ENCODE data around the gene SCAF4. TPM values are rescaled to one million over a fixed set of nuclear protein-coding genes. Genes with fewer than 3 reads are reported as not detected.

The SCAF4 gene
- total RNA-seq, 1 donor from 2014 or later = 5.5 TPM

DNA sequence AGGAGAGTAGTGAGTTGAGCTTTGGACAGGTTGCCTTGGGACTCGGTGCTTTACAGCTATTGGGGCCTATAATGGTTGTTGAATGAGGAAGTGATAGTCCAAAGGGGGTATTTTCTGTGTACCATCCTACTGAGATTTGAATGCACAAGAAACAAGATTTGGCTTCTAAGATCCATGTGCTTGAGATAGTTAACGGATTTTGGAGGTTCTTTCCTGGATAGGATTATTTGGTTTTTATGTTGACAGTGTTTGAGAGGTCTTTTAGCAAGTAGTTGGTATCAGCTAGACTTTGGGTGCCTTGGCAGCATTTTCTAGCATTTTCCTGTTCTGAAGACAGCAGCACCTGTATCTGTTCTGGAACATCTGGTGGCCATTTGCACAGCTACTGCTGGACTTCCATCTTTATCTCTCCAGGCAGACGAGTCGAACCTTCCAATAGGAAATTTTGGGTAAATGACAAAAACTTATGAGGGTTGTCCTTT, 3.6 kb upstream of the SCAF4 start:
- DNase-seq = no peak

DNA sequence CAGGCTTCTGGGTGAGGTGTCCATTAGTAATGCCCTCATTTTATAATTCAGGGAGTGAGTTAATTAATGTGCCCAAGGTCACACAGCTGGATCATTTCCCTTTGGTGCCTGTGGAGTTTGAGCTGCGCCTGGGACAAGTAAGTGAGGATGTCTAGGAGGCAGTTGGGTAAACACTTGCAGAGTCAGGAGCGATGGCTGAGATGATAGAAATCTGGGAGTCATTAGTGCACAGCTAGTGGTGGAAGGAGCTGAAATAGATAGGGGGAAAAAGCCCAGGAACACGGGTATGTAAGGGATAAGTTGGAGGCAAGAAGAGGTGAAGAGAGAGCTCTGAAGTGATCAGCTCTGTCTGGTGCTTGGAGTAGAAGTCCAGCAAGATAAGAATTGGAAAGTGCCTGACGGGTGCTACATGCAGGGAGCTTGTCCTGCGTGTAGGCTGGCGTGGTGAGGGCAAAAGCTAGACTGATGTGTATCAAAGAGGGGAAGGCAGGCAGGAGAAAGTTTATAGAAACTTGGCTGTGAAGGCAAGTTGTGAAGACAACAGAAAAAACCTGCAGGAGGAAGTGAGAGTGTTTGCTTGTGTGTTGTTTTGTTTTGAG, 1.7 kb upstream of the SCAF4 start:
- DNase-seq = no peak

DNA sequence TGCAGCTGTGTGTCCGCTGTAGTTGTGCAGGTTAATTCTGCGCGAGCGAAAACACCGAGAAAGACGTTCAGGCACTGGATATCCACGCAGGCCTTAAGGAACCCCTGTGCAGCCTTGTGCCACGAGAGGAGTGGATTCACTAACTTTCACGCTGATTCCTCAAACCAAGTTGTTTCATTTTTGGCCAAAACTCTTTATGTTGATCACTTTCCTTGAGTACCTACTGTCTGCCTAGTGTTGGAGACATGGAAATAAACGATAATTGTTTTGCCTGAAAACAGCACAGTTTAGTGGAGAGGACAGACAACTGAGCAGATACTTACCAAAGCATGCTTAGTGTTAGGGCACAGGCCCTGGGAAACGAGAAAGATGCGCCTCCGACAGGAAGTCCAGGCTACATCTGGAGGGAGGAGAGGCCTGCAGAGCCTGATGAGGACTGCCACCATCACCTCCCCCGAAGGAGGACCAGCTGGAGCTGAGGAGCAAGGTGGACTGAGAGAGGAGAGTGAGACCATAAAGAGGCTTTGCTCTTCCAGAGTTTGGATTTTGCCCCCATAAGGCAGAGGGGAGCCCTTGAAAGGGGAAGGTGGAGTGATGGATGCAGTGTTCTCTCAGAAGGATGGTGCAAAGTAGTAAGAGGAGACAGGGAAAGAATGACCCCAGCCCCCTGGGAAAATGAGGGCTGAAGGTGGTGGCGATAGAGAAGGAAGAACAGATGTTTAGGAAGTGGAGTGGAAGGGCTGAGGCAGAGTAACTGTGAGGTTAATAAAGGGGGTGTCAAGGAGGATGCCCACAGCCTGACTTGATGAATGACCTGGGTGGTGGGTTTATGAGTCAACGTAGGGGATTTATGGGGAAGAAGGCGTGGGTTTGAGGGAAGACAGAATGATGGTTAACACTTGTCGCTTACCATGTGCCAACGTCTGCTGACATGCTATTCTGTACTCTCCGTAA, 956 bp upstream of the SCAF4 start:
- no peak for DNase-seq

DNA sequence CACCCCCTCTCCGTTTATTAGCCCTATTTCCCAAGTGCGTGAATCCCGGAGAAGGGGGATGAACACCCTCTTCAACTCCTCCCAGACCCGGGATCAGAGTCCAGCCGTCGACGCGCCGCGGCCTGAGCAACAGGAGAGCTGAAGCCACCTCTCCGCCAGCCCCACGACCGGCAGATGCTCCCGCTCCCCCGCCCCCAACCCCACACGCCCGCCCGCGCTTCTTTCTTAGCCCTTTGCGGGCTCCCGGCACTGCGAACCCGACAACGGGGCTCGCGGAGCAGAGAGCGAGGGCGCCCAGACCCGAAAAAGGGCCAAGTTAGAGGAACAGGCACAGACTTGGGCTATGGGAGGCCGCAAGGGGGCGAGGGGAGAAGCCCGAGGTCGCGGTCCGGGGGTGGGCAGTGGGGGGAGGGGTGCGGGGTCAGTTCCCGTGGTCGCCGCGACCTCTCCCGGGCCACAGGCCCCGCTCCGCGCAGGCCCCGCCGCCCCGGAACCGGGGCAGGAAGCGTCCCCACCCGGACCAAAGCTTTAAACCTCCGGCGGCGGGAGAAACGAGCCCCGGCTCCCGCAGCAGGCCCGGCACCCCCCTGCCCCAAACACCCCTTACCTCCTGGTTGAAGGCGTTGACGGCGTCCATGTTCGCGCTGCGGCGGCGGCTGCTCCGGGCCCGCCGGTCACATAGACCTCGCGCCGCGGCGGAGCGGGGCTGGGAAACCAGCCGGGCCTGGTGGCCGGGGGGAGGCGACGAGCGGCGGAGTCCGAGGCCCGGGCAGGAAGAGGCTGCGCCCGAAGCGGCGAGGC, 662 bp downstream of the SCAF4 start:
- DNase-seq = no peak

DNA sequence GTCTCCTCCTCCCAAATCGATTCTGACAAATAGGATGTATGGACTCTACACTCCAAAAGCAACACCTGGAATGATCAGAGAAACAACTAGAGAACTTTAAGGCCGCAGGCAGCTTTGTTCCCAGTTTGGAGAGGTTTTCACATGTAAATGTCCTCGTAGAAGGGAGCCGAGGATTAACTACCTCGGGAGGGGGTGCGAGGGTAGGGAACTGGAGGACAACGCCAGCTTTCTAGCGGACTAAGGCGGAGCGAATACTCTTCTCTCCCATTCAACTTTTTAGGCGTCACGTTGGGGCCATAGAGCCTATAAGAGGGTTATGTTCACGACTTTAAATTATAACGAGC, 1.2 kb downstream of the SCAF4 start:
- DNase-seq = no peak

DNA sequence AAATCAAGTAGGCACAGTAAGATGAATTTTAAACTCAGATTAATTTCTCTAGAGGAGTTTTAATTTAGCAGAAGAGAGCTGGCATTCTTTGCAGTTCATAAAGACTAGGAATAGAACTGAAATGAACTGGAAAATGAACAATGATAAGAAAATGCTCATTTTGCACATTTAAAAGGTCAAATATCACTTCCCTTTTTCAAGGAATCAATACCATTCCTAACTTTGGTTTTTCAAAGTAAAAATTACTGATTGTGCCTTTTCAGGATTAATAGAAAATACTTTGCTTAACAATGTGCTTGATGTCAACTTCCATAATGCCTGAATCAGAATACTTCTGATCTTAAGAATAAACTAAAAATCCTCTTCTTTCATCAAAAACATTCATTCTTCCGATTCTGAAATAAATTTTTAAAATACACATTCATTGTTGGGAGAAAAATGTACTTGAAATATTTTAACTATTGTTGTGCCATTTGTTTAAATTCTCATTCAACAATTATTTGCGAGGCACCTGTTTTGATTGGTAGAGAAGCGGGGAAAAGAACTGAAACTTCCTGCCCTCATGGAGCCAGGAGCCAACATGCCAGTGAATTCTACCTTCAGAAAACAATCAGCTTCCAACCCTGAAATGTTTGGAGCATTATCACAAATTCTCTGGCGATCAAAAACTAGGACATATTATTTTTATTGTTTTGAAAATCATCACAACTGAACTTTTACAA, 2.1 kb downstream of the SCAF4 start:
- no peak for DNase-seq

DNA sequence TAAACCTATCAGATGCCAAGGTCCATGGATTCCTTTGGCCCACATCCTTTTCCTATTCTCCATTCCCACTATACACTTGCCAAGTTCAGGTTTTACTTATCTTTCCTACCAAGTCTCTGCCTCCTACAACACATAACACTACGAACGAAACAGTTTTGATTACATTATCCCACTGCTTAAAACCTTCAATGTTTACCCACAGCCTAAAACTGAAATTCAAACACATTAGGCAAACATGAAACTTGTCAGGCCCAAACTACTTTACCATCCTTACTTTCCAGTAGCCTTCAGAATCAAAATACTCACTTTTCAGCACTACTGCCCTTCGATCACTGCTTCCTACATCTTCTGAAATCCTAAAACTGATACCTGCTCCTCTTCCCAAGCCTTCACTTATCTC, 3.0 kb downstream of the SCAF4 start:
- DNase-seq = no peak

DNA sequence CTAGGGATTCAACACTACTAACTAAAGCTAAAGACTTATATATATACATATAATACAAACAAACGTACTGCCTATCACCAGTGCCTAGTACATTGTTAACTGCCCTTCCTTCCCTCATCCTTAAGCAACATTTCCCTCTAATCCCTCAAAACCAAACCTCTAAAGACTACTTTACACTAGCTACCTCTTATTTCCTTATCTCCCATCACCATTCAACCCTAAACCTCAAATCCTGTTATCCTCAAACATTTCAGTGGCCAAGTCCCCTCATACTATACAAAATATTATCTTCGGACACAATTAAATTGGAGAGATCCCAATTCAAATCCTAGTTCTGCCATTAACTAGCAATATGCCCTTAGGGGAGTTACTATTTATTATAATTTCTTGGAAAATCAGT, 3.7 kb downstream of the SCAF4 start:
- no peak for DNase-seq

DNA sequence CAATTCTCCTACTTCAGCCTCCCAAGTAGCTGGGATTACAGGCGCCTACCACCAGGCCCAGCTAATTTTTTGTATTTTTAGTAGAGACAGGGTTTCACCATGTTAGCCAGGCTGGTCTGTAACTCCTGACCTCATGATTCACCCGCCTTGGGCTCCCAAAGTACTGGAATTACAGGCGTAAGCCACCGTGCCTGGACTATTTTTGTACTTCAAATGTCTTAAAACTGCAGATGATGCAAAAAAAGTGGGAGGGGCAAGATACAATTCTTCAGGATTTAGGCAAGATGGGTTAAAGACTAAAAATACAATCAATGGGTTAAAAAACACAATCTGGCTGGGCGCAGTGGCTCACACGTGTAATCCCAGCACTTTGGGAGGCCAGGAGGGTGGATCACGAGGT, 4.7 kb downstream of the SCAF4 start:
- DNase-seq = no peak

DNA sequence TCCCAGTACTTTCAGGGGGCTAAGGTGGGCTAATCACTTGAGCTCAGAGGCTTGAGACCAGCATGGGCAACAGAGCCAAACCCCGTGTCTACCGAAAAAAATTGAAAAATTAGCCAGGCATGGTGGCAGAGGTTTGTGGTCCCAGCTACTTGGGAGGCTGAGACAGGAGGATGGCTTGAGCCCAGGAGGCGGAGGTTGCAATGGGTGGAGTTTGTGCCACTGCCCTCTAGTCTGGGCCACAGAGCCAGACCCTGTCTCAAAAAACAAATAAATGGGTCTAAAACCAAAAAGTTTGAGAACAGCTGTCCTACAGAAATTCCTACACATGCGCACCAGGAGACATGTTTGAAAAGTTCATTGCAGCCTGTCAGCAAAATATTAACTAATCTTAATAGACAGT, 5.5 kb downstream of the SCAF4 start:
- no peak for DNase-seq

DNA sequence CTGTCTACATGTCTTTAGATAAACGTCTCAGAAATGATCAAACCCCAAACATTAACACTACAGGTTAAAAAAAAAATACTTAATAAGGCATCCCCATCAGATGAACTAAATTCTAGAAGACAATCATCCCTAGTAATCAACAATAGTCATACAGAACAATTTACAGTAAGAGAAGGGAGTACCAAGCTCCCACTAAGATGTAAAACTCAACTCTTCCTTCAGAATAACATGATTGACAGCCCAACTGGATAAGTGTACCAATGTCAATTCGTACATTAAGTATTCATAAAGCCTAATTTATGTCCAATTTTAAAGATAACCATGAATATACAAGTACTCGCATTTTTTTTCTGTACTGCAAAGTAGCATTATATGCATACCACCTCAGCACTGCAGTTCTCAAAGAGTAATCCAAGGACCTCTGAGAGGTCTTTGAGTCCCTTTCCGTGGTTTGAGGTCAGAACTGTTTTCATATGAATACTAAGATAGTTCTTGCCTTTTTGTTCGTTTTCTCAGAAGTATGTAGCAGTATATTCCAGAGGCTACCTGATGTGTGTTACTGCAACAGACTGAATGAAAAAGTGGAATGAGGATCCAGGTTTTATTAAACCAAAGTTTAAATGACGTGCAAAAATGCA, 6.6 kb downstream of the SCAF4 start:
- no peak for DNase-seq

DNA sequence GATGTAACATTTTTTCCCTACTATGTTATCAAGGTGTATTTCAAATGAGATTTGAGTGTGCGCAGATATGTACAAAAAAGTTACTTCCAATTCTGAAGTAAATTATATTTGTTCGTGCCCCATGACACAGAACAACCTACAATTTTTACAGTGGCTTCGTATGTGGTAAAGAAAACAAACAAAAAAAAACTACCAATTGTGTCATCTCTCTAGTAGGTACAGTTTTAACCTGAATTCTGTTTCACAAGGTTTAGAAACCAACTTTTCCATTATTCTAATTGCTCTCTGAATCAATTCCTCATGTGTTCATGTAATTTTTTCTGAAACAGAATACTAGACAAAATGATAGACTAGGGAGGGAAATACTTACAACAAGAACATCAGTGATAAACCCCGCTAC, 7.4 kb downstream of the SCAF4 start:
- DNase-seq = no peak

DNA sequence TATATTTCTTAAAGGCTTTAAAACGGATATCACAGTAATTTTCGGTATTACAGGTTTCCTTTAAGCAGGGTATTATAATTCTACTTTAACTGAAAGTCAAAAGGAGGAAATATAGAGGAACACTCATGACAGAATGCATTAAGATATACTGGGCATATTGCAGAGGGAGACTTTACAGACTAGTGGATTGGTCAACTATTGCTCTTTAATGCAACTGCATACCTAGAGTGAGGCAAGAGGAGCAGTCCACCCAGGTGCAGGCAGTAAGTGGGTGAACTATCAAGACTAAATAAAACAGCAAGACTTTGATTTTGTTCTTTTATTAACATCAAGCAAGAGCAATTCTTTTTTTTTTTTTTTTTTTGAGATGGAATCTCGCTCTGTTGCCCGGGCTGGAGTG, 10.5 kb downstream of the SCAF4 start:
- DNase-seq = no peak

DNA sequence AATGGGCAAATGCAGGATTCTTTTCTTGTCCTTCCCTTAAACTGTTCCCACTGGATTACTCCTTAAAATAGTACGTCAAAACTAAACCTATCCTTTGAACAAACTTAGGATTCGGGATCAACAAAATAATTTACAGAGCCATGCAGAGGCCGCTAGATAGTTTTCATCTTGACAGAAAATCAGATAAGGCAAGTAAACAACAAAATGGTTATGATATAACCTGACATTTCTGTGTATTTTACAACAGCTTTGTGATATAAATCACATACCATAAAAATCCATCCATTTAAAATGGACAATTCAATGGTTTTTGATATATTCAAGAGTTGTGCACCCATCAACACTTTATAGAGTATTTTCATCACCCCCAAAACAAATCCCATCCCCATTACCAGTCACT, 11.2 kb downstream of the SCAF4 start:
- DNase-seq = no peak

DNA sequence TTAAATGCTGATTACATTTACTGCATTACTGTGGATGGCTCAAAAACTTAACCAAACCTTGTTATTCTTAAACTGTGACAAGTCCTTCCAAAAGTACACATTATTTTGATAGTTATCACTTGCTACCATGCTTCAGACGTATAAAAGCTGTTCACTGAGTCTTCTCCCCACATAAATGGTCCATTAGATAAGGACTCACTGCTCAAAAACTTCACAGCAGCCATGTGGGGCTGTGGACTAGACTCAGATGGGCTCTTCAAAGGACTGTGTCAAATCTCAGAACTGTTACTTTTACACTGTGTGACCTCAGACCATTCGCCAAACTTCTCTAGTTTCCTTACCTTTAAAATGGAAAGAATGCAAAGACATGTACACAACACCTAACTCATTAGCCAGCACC, 11.6 kb downstream of the SCAF4 start:
- no peak for DNase-seq

DNA sequence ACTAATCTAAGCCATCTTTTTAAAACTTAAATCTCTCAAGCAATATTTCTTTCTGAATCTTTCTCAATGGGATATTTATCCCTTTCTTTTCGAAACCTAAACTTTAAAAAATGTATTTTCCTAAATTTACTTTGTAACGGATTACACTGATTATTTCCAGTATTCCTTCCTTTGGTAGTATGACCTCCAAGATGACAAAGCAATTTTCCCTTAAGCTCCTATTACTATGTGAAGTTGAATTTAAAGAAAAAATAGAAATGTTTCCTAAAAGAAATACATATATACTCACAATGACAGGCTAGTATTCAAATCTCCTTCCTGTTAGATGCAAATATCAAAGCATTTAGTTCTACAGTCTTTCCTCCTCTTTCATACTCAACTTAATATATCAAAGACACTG, 15.8 kb downstream of the SCAF4 start:
- DNase-seq = no peak

DNA sequence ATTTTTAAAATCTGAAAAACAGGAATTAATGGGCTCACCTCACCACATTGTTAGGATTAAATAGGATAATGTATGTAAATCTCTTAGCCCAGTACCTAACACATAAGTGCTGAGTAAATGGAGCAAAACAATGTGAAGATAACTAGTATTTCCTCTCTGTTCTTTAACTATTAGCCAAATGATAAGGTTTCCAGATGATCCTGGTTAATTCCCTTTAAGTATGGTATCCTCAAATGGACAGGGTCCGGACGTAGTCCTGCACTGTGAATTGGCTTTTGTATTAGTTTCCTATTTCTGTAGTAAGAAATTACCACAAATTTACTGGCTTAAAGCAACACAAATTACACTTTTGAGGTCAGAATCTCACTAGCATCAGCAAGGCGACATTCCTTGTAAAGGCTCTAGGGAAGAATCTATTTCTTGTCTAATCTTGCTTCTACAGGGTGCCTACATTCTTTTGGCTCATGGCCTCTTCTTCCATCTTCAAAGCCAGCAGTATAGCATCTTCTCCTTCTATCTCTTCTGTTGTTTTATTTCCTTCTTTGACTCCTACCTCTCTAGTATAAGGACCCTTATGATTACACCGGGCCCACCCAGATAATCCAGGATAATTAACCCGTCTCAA, 17.1 kb downstream of the SCAF4 start:
- no peak for DNase-seq

DNA sequence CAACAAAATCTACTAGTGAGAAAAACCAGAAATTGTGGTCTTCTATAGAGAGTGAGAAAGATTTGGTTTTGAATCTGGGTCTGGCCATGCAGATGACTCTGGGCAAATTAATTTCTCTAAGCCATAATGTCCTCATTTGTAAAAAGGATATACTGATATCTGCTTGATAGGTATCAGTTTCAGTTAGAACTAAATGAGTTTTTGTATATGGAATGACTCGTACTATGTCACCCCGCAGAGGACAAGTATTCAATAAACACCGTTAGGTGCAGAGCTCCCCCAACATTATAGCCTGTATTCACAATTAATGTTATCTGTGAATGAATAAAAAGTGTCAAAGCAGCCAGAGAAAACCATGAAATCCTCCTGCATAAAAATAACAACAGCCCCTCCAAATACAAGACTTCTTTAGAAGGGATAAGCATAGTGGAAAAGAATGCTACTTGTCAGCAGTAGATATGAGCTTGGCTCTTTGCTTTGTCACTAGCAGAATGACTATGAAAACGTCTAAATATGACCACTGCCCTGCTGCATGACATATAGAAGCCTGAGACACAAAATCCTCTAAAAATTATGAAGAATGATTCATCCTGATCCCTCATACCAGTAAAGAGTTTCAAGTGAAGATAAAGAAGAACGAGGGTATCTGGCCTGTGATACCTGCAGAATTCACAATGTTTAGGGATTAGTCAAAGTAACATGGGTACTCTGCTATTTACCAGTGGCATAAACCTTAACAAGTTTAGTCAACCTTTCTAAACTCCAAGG, 17.8 kb downstream of the SCAF4 start:
- DNase-seq = no peak

DNA sequence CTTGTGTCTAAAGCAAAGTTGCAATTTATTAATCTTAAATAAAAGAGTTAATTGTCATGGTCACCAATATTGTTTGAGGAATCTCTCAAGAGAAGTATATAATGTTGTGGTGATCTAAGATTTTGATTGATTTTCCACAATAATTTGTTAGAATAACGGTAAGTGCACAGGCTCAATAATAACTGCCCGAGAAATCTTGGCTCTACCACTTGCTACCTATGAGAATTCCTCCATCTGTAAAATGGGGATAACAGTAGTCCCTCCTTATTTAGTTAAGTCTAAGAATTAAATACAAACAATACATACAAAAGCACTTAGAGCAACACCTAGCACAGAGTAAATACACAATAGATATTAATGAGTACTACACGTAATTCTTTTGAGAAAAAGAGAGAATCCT, 18.8 kb downstream of the SCAF4 start:
- no peak for DNase-seq

DNA sequence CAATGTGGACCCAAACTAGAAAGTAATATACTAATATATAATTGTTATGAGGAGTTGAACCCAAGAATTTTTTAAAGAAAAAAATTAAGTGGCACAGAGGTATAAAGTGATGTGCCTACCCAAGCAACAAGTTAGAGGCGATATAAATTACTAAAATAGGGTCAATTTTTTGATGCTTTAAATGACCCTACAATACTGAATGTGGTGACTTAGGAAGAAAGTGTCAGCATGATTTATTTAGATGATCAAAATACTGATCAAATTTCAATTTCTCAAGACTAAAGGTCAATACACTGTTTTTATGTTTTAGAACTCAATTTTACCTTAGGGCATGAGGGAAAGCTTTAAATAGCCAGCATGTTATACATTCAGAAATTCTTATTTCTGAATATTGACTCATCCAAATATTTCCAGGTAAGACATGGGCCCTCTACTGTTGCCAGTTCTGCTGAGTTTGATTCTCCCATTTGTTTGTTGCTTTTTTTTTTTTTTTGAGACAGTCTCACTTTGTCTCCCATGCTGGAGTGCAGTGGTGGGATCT, 20.1 kb downstream of the SCAF4 start:
- no peak for DNase-seq

All from occipital lobe (tissue), 2 donors.